HTERT RPE-1 (cell line): ENCODE results near the gene RPL35.
"Not testable (repeated sequence)": the region's sequence is repeated elsewhere in the genome, so short reads cannot be mapped to it uniquely, and the experiment has no call there.

ENCODE experiments used
- in situ Hi-C: fragments of 300-500 bp; cut with MboI; formaldehyde crosslinking; loops from 4 replicates; pipeline ENCODE4 v1.14.3; 2020; ENCODE audit warnings: low sequenced_read_pairs

Gene RPL35

GRCh38 chr9:124853605-124854143, 8.1 kb downstream of the RPL35 start:
- in situ Hi-C loops: no loop called here

DNA sequence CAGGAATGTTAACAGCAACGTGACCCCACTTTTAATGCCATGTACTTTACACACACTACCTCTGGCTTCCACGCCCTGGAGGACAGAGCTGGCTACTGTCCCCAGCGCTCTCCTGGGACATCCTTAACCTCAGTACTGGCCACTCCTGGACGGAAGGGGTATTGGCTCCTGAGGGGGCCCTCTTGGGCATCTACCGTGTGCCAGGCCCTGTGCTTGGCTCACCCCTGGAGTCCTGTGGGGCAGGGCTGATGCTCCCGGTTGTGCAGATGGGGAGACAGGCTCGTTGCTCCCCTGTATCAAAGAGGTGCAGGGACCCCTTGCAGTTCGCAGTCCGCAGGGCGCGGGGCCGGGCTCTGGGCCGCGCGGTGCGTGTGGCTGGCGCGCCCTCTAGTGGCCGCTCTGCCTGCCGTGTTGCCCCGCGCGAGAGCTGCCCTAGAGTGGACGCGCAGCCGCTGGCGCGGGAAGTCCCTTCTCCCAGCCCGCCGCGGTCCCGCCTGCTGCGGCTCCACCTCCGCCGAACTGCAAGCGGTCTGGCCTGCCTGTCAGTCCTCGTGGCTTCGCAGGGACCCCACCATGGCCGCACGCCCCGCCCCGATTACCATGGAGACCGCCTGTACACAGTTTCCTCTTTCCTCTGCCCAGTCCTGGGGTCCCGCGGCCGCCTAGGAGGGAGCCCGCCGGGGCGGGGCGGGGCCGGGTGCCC, 8.8 kb downstream of the RPL35 start, which contains the start of gene WDR38:
TSS of gene WDR38 (plus strand) at position 632 of the 703 bp plus-strand sequence. CDS start 72 bp downstream, outside the sequence.
- in situ Hi-C loops: no loop called here

DNA sequence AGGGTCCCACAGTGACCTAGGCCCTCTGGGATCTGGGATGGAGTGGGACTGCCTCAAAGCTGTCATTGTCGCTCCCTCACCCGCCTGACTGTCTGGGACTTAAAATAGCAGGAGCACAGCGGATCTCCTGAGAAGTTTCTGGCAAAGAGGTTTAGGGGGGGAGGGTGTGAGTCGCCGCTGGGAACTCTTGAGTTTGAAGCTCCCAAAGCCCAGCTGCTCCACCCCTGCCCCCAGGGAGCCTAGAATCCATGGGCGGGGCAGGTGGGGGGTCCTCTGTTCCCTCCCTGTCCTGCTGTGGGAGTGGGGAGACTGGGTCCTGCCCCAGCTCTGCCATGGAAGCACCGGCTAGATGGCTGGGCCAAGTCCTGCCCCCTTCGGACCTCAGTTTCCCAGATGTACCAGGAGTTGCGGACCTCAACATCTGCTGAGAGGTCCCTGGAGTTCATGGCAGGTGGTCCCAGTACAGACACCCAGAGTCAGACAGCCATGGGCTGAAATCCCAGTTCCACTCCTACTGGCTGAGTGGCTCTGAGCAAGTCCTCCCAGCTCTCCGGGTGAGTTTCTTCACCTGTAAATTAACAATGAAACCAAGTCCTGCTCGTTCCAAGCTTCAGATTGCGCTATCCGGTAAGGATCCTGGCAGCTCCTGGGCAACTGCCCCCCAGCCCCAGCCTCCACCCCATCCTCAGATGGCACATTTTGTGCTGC, 9.5 kb downstream of the RPL35 start:
- in situ Hi-C loops: no loop called here

GRCh38 chr9:124849801-124850200, 12.0 kb downstream of the RPL35 start:
- in situ Hi-C loops: no loop called here

DNA sequence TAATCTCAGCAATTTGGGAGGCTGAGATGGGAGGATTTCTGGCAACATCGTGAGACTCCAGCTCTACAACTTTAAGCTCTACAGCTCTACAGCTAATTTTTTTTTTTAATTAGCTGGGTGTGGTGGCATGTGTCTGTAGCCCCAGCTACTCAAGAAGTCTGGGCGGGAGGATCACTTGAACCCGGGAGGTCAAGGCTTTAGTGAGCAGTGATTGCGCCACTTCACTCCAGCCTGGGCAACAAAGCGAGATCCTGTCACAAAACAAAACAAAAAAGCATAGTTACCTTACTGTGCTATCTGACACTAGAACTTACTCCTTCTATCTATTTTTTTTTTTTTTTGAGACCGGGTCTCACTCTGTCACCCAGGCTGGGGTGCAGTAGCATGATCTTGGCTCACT, 14.8 kb downstream of the RPL35 start:
- in situ Hi-C loops: no loop called here

DNA sequence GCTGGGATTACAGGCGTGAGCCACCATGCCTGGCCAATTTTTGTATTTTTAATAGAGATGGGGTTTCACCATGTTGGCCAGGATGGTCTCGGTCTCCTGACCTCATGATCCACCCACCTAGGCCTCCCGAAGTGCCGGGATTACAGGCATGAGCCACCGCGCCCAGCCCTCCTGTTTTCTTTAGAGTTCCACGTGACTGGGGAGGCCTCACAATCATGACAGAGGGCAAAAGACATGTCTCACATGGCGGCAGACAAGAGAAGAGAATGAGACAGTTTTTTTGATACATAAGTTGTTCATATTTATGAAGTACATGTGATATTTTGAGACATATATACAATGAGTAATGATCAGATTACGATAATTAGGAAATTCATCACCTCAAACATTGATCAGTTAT, 15.3 kb downstream of the RPL35 start:
- in situ Hi-C loops: not testable (repeated sequence)

GRCh38 chr9:124844291-124844690, 17.5 kb downstream of the RPL35 start:
- in situ Hi-C loops: no loop called here

GRCh38 chr9:124843456-124844034, 18.2 kb downstream of the RPL35 start:
- in situ Hi-C loops: no loop called here

DNA sequence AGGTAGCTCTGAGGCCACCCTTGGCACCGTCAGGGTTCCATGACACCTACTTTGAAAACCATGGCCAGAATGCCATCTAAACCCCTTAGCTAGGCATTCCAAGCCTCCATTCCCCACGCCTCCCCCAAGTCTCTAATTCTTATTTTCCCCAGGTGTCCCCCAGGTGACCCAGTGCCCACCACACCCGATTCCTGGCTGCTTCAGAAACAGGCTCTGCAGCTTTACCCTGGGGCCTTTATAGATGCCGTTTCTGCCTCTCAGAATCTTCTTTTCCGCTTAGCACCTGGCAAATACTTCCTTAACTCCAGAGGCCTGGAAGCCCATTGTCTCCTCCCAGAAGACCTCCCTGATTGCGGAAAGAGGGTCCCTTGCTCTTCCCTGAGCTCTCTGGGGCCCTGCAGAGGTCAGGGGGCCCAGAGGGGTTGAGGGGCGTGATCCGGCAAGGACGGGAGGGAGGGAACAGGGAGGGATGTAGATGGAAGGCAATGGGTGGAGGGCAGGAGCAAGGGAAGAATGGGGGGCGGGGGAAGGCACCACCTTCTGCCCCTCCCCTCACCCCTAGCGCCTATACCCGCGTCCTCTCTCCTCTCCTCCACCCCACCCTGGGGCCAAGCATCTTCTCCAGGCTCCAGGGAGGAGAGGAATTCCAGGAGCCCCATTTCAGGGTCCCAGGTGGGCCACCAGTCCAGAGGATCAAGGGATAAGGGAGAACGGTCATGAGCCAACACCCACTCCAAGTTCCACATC, 20.5 kb downstream of the RPL35 start:
- in situ Hi-C loops: no loop called here

- in situ Hi-C loops: no loop called here
Observed at GRCh38 chr9:124840300-124840833, 21.4 kb downstream of the RPL35 start.

GRCh38 chr9:124839612-124840299, 22.0 kb downstream of the RPL35 start:
- in situ Hi-C loops: no loop called here

GRCh38 chr9:124838567-124839275, 23.0 kb downstream of the RPL35 start:
- in situ Hi-C loops: not testable (repeated sequence)

DNA sequence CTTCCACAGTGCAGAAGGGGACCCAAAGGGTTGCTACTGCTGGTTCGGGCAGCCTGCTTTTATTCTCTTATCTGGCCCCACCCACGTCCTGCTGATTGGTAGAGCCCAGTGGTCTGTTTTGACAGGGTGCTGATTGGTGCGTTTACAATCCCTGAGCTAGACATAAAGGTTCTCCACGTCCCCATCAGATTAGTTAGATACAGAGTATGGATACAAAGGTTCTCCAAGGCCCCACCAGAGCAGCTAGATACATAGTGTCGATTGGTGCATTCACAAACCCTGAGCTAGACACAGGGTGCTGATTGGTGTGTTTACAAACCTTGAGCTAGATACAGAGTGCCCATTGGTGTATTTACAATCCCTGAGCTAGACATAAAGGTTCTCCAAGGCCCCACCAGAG, 23.6 kb downstream of the RPL35 start:
- in situ Hi-C loops: not testable (repeated sequence)

DNA sequence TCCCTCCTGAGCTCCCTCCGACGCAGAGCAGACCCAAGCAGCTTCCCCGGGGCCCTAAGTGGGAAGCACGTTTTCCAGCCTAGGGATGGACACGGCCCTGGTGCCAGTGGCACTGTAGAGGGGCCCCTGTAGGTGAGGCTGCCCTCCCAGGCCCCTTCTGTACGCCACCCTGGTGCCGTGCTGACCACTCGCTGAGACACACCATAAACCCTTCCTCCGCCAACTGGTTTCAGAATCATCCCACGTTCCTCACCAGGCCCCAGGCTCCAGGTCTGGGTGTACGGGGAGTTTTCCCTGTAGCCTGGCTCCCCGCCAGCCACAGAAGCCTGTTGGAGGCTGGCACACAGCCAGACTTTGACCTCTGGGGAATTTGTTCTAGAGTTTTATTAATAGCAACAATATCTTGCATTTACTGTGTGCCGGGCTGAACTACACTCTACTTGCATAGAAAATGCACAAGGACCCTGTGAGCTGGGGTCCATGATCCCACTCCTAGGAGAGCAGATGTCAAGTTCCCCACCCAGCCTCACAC, 26.7 kb downstream of the RPL35 start:
- in situ Hi-C loops: no loop called here

GRCh38 chr9:124834591-124834990, 27.2 kb downstream of the RPL35 start:
- in situ Hi-C loops: no loop called here

DNA sequence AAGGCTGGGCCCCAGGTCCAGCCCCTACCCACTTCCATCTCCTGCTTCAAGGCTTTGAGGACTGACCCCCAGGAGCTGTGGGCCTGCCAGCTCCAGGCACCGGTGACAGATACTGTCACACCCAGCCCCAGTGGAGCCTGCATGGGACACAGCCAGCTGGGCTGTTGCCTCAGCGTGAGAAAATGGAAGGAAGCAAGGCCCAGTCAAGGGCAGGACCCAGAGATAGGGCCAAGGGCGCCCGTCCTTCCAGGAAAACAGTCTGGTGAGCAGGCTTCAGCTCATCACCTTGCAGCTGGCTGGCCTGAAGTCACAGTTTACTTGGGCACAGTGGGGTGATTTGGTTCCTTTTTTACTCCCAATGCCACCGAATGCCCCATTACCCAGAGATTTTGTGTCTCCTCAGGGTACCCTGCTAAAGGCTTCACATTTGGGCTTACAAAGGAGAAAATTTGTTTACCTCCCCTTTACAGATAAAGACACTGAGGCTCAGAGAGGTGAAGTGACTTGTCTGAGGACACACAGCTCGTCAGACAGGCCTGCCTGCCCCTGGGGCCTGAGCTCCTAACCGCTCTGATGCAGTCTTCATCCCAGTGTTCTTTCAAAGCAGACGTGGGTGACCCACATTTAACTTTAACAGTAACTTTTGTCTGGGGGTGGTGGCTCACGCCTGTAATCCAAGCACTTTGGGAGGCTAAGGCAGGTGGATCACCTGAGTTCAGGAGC, 30.0 kb downstream of the RPL35 start:
- in situ Hi-C loops: no loop called here

GRCh38 chr9:124830593-124830992, 31.2 kb downstream of the RPL35 start:
- in situ Hi-C loops: no loop called here

- in situ Hi-C loops: no loop called here
Observed at GRCh38 chr9:124829334-124829669, 32.5 kb downstream of the RPL35 start.
